HG03520 (cell line): ENCODE measurements around the gene DEDD2.

Source experiments
- ATAC-seq: cut with Tn5 transposase; IDR thresholded peaks from one replicate; pipeline ENCODE4 v1.9.1; 2021; ENCODE audit warnings: mild to moderate bottlenecking, moderate library complexity; ENCODE audit not compliant: unreplicated experiment

Gene DEDD2

GRCh38 chr19:42174958-42175734 is 42.3 kb downstream of the DEDD2 start:
- ATAC-seq: no peak

GRCh38 chr19:42174188-42174587 is 43.3 kb downstream of the DEDD2 start:
- no peak for ATAC-seq

GRCh38 chr19:42173695-42174094 is 43.8 kb downstream of the DEDD2 start:
- ATAC-seq: no peak

GRCh38 chr19:42172261-42172660 is 45.2 kb downstream of the DEDD2 start:
- ATAC-seq: no peak

GRCh38 chr19:42170715-42171114 is 46.8 kb downstream of the DEDD2 start:
- ATAC-seq: no peak

GRCh38 chr19:42169486-42170413 is 47.7 kb downstream of the DEDD2 start:
- no peak for ATAC-seq

- ATAC-seq: no peak
Observed at GRCh38 chr19:42168206-42168605, 49.3 kb downstream of the DEDD2 start.

GRCh38 chr19:42166316-42166715 is 51.2 kb downstream of the DEDD2 start:
- no peak for ATAC-seq

- no peak for ATAC-seq
Observed at GRCh38 chr19:42165146-42165545, 52.3 kb downstream of the DEDD2 start.

- ATAC-seq: no peak
Observed at GRCh38 chr19:42161616-42162263, 55.7 kb downstream of the DEDD2 start.

- no peak for ATAC-seq
Observed at GRCh38 chr19:42159942-42160341, 57.5 kb downstream of the DEDD2 start.

- ATAC-seq: no peak
Observed at GRCh38 chr19:42158926-42159325, 58.6 kb downstream of the DEDD2 start.

GRCh38 chr19:42156571-42156970 is 60.9 kb downstream of the DEDD2 start:
- no peak for ATAC-seq

- no peak for ATAC-seq
Observed at GRCh38 chr19:42155796-42156195, 61.7 kb downstream of the DEDD2 start.

- no peak for ATAC-seq
Observed at GRCh38 chr19:42154471-42155323, 62.8 kb downstream of the DEDD2 start.

- ATAC-seq: no peak
Observed at GRCh38 chr19:42153672-42154433, 63.6 kb downstream of the DEDD2 start.

- ATAC-seq: no peak
Observed at GRCh38 chr19:42152910-42153671, 64.4 kb downstream of the DEDD2 start.

- no peak for ATAC-seq
Observed at GRCh38 chr19:42151782-42152684, 65.4 kb downstream of the DEDD2 start.
